K562 treated with DMSO at 1 percent for 4 hours (cell line): ENCODE measurements around the gene SMCO2. TPM values are rescaled to one million over a fixed set of nuclear protein-coding genes. Genes with fewer than 3 reads are reported as not detected.

Experiments
- total RNA-seq: library from RNA; unstranded; fragments of 300-600 nt; gene quantifications from 2 replicates; pipeline ENCODE4 v1.2.3, GENCODE V29; 2022; ENCODE audit not compliant: insufficient read depth

The SMCO2 gene
- total RNA-seq, result not detected in 2 replicates

DNA sequence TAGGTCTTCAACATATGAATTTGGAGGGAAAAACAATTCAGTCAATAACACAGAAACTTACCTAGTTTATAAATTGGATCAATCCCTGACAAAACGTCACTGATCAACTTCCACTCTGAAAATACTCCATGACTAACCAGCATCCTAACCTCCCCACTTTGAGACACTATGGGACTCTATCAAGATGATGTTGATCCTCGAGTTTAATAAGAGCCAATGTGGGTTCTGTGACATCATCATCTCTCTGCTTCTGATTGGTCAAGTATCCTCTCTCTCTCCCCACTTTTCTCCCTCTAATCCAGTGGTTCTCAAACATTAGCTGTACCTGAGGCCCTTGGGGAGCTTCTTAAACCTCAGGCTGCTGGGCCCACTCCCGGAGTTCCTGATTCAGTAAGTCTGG is at the start of gene SMCO2:
Gene SMCO2, plus strand, starts transcription at position 301 of the 400 bp plus-strand sequence. CDS start 23,896 bp downstream, outside the sequence.

DNA sequence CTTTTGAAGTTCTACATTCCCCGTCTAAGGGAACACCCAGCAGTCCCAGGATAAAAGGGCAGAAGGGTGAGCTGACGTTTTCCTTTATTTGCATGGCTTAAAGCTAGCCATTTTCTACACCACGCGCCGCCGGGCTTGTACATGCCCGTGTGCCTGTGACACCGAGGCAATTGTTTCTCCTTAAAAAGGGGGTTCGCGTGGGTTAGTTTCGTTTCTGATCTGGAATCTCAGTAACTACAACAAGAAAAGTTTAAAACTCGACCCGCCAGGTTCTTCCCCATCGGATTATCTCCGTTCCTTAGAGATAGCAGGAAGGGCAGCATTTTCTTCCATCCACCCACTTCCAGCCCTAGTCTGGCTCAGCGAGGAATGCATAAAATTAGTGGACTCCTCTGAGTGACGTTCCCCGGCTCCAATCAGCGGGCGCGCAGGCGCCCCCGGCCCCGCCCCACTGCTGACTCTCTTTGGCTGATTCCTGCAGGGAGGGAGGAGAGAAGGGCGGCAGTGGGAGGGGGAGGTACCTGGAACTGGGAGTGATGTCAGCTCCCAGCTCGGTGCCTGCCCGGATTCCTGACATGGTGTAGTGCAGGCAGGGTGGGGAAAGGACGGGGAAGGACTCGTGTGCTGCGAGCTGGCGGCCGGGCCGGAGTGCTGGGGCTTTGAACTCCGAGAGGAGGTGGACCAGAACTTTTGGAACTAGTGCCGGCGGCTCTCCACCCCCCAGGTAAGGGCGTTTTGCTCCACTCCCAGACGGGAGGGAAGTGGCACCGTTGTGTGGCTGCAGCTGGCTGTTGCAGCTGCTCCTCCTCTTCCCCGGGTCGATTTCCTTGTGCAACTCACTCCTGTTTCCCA is 77.3 kb downstream of the SMCO2 start, which contains the start of gene PPFIBP1:
Gene PPFIBP1, plus strand, starts transcription at position 565 of the 852 bp plus-strand sequence. CDS start 109,191 bp downstream, outside the sequence.

Other genes with a start within 250 kb of the SMCO2 start
- 2.6 and 4.9 TPM in 2 replicates for gene STK38L, start 202.4 kb upstream of the SMCO2 start, total RNA-seq
- gene BMAL2, start 113.9 kb upstream of the SMCO2 start, total RNA-seq, result not detected in 2 replicates
- gene PPFIBP1, start 77.5 kb downstream of the SMCO2 start, total RNA-seq, result 1.3 TPM in 1 of 2 replicates, not detected in the other
- not detected in 2 replicates for gene REP15, start 249.7 kb downstream of the SMCO2 start, total RNA-seq